GM23338 (cell line): ENCODE results near the gene MOV10. TPM values are rescaled to one million over a fixed set of nuclear protein-coding genes. Genes with fewer than 3 reads are reported as not detected.

Source experiments
- ATAC-seq: fragments of 200-7000 bp; cut with Tn5 transposase; 3 replicates; pipeline ENCODE4 v1.9.1; 2020
- DNase-seq: peaks from one replicate; pipeline ENCODE4 v3.0.0-alpha.2; 2015; ENCODE audit warnings: low spot score
- H2AFZ ChIP-seq: fragments of 200-600 bp; sonication (generic); 2 replicates; pipeline ENCODE4 v1.8.0; 2016; ENCODE audit warnings: antibody characterized with exemption, mild to moderate bottlenecking, moderate library complexity
- H3F3A ChIP-seq: fragments of 200-600 bp; sonication (generic); replicated peaks from 2 replicates; pipeline ENCODE4 v1.8.0; 2017; ENCODE audit warnings: antibody characterized with exemption, mixed run types, low read depth
- H3K27ac ChIP-seq: fragments of 200-600 bp; sonication (generic); 2 replicates; pipeline ENCODE4 v1.6.1; 2016; ENCODE audit warnings: low read depth
- H3K27me3 ChIP-seq: fragments of 200-600 bp; sonication (generic); 2 replicates; pipeline ENCODE4 v1.8.0; 2016; ENCODE audit warnings: mild to moderate bottlenecking, mixed run types, moderate library complexity; ENCODE audit not compliant: insufficient read depth
- H3K36me3 ChIP-seq: fragments of 200-600 bp; sonication (generic); 2 replicates; pipeline ENCODE4 v1.8.0; 2016; ENCODE audit warnings: mild to moderate bottlenecking; ENCODE audit not compliant: insufficient read depth
- H3K4me1 ChIP-seq: fragments of 200-600 bp; sonication (generic); 2 replicates; pipeline ENCODE4 v1.8.0; 2016; ENCODE audit warnings: mild to moderate bottlenecking, moderate library complexity; ENCODE audit not compliant: insufficient read depth
- H3K4me2 ChIP-seq: fragments of 200-600 bp; sonication (generic); 2 replicates; pipeline ENCODE4 v1.7.1; 2017; ENCODE audit warnings: mixed run types
- H3K4me3 ChIP-seq: fragments of 200-600 bp; sonication (generic); 2 replicates; pipeline ENCODE4 v1.6.1; 2016; ENCODE audit warnings: mixed run types
- H3K79me2 ChIP-seq: fragments of 200-600 bp; sonication (generic); replicated peaks from 2 replicates; pipeline ENCODE4 v1.8.0; 2017; ENCODE audit warnings: mild to moderate bottlenecking; ENCODE audit not compliant: insufficient read depth
- H3K9me2 ChIP-seq: fragments of 200-600 bp; sonication (generic); 2 replicates; pipeline ENCODE4 v1.8.0; 2017; ENCODE audit not compliant: insufficient read depth
- H4K20me1 ChIP-seq: fragments of 200-600 bp; sonication (generic); replicated peaks from 2 replicates; pipeline ENCODE4 v1.8.0; 2017; ENCODE audit warnings: mild to moderate bottlenecking; ENCODE audit not compliant: insufficient read depth
- H3K27ac Mint-ChIP-seq: 2 replicates; pipeline ENCODE4 v1.8.0; 2020; ENCODE audit warnings: inconsistent platforms, mild to moderate bottlenecking, moderate library complexity, mixed read lengths
- H3K27me3 Mint-ChIP-seq: 3 replicates; pipeline ENCODE4 v1.8.0; 2022; ENCODE audit warnings: low read depth, mild to moderate bottlenecking, moderate library complexity, mixed read lengths, inconsistent platforms; ENCODE audit not compliant: insufficient read depth, poor library complexity
- H3K36me3 Mint-ChIP-seq: 3 replicates; pipeline ENCODE4 v1.8.0; 2021; ENCODE audit warnings: low read depth, mild to moderate bottlenecking, inconsistent platforms, moderate library complexity, mixed read lengths
- H3K4me1 Mint-ChIP-seq: 3 replicates; pipeline ENCODE4 v1.8.0; 2020; ENCODE audit warnings: mild to moderate bottlenecking, inconsistent platforms, mixed read lengths
- H3K4me3 Mint-ChIP-seq: 3 replicates; pipeline ENCODE4 v1.8.0; 2021; ENCODE audit warnings: moderate library complexity, mild to moderate bottlenecking, inconsistent platforms, mixed read lengths
- H3K9me3 Mint-ChIP-seq: 3 replicates; pipeline ENCODE4 v1.8.0; 2020; ENCODE audit warnings: moderate library complexity, mild to moderate bottlenecking, inconsistent platforms, mixed read lengths
- CREB1 ChIP-seq: fragments of 250-450 bp; sonication (Bioruptor Pico); IDR thresholded peaks from 2 replicates; pipeline ENCODE4 v1.5.0; 2020; ENCODE audit warnings: low read depth, mild to moderate bottlenecking, moderate library complexity
- EZH2 ChIP-seq: fragments of 200-600 bp; sonication (generic); IDR thresholded peaks from one replicate; pipeline ENCODE4 v1.8.0; 2017; ENCODE audit warnings: antibody characterized with exemption, mild to moderate bottlenecking, low read depth; ENCODE audit not compliant: unreplicated experiment
- JUNB ChIP-seq: IDR thresholded peaks from one replicate; pipeline ENCODE4 v1.6.1; 2016; ENCODE audit warnings: antibody characterized with exemption; ENCODE audit not compliant: unreplicated experiment
- NANOG ChIP-seq: IDR thresholded peaks from 2 replicates; pipeline ENCODE4 v1.6.1; 2016; ENCODE audit warnings: antibody characterized with exemption, borderline replicate concordance
- REST ChIP-seq: IDR thresholded peaks from one replicate; pipeline ENCODE4 v1.6.1; 2018; ENCODE audit warnings: antibody characterized with exemption; ENCODE audit not compliant: unreplicated experiment
- STAT1 ChIP-seq: IDR thresholded peaks from one replicate; pipeline ENCODE4 v1.6.1; 2016; ENCODE audit warnings: antibody characterized with exemption; ENCODE audit not compliant: unreplicated experiment
- ZNF114 ChIP-seq: fragments of 250-450 bp; sonication (Bioruptor Pico); IDR thresholded peaks from 2 replicates; pipeline ENCODE4 v1.5.0; 2020; ENCODE audit warnings: mild to moderate bottlenecking, moderate library complexity
- ZNF331 ChIP-seq: fragments of 250-450 bp; sonication (Bioruptor Pico); IDR thresholded peaks from 2 replicates; pipeline ENCODE4 v1.5.0; 2020; ENCODE audit warnings: low read depth, mild to moderate bottlenecking, moderate library complexity
- polyA plus RNA-seq: library from polyadenylated mRNA; unstranded; fragments of >200 nt; fragmentation: Nextera tagmentation; extraction: Ambion mirVana; gene quantifications from 2 replicates; pipeline ENCODE4 v1.2.1, GENCODE V29; 2016
- total RNA-seq: library from RNA; depleted of rRNA; stranded (reverse); fragments of >200 nt; shearing (Covaris generic); gene quantifications from 2 replicates; pipeline ENCODE4 v1.2.3, GENCODE V29; 2014
- TF ChIP-seq, protein P1 (sequence below): IDR thresholded peaks from 2 replicates; pipeline ENCODE4 v1.6.1; 2016; ENCODE audit warnings: antibody characterized with exemption
- TF ChIP-seq, protein P2 (sequence below): fragments of 250-450 bp; sonication (Bioruptor Pico); IDR thresholded peaks from 2 replicates; pipeline ENCODE4 v1.5.0; 2020; ENCODE audit warnings: mild to moderate bottlenecking, moderate library complexity

Gene MOV10
- total and polyA plus RNA-seq, 2 experiments from 2014 or later: 53.6 to 77.6 TPM

- ATAC-seq (no peak), DNase-seq (no peak)
- Histone ChIP-seq H3K4me2 (no peak overlapping the region), H3K4me1 (0 out of 2 replicates have a peak, but pooled peaks cover 4% of the 10 kb centered on the region), H3K4me3 (no peak overlapping the region), H3K27ac (no peak overlapping the region), H3K36me3 (no peaks in the 10 kb centered on the region), H3K9me2 (no peaks in the 10 kb centered on the region), H2AFZ (no peak overlapping the region), H3K79me2 (no peaks in the 10 kb centered on the region), H4K20me1 (no peaks in the 10 kb centered on the region), H3F3A (no peaks in the 10 kb centered on the region), H3K27me3 (no peaks in the 10 kb centered on the region; the same call in 1 of the 2 replicates)
- H3K27ac Mint-ChIP-seq: no peak overlapping the region
- H3K4me3 Mint-ChIP-seq: no peak overlapping the region
- peaks cover 3% of the 10 kb centered on the region; the same call in 2 of the 3 replicates for H3K4me1 Mint-ChIP-seq
- TF ChIP-seq JUNB: no peak
- TF ChIP-seq STAT1: no peak
- no peak for TF ChIP-seq REST
- no peak for TF ChIP-seq ZNF331 (CRISPR knock-in tag)
- no peak for TF ChIP-seq CREB1 (CRISPR knock-in tag)
- no peak for TF ChIP-seq EZH2
- TF ChIP-seq ZNF114 (CRISPR knock-in tag): no peak
- TF ChIP-seq NANOG: no peak
- TF ChIP-seq, protein P1, sequence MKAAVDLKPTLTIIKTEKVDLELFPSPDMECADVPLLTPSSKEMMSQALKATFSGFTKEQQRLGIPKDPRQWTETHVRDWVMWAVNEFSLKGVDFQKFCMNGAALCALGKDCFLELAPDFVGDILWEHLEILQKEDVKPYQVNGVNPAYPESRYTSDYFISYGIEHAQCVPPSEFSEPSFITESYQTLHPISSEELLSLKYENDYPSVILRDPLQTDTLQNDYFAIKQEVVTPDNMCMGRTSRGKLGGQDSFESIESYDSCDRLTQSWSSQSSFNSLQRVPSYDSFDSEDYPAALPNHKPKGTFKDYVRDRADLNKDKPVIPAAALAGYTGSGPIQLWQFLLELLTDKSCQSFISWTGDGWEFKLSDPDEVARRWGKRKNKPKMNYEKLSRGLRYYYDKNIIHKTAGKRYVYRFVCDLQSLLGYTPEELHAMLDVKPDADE: no peak
- H3K27me3 Mint-ChIP-seq: no peaks in the 10 kb centered on the region
- H3K9me3 Mint-ChIP-seq: peaks cover 5% of the 10 kb centered on the region; the same call in 1 of the 3 replicates
- no peaks in the 10 kb centered on the region for H3K36me3 Mint-ChIP-seq
These were observed 57.0 kb downstream of the MOV10 start for GRCh38 chr1:112731451-112731850.

- Histone ChIP-seq H3K9me2 (no peaks in the 10 kb centered on the region), H3K4me2 (no peak overlapping the region), H3K36me3 (no peaks in the 10 kb centered on the region), H3F3A (no peaks in the 10 kb centered on the region), H3K79me2 (no peaks in the 10 kb centered on the region), H3K4me3 (no peak overlapping the region), H3K4me1 (0 out of 2 replicates have a peak, but pooled peaks cover 4% of the 10 kb centered on the region), H3K27ac (no peak overlapping the region), H4K20me1 (no peaks in the 10 kb centered on the region), H2AFZ (no peak overlapping the region; the same call in 1 of the 2 replicates), H3K27me3 (peaks cover 7% of the 10 kb centered on the region; the same call in 1 of the 2 replicates)
- no peak for ATAC-seq
- Mint-ChIP-seq H3K4me1 (no peaks in the 10 kb centered on the region), H3K4me3 (no peak overlapping the region), H3K9me3 (no peaks in the 10 kb centered on the region), H3K27ac (no peak overlapping the region), H3K36me3 (no peaks in the 10 kb centered on the region), H3K27me3 (peaks cover under 1% of the 10 kb centered on the region)
- DNase-seq: no peak
- TF ChIP-seq, protein P1: no peak
- TF ChIP-seq, protein P2, sequence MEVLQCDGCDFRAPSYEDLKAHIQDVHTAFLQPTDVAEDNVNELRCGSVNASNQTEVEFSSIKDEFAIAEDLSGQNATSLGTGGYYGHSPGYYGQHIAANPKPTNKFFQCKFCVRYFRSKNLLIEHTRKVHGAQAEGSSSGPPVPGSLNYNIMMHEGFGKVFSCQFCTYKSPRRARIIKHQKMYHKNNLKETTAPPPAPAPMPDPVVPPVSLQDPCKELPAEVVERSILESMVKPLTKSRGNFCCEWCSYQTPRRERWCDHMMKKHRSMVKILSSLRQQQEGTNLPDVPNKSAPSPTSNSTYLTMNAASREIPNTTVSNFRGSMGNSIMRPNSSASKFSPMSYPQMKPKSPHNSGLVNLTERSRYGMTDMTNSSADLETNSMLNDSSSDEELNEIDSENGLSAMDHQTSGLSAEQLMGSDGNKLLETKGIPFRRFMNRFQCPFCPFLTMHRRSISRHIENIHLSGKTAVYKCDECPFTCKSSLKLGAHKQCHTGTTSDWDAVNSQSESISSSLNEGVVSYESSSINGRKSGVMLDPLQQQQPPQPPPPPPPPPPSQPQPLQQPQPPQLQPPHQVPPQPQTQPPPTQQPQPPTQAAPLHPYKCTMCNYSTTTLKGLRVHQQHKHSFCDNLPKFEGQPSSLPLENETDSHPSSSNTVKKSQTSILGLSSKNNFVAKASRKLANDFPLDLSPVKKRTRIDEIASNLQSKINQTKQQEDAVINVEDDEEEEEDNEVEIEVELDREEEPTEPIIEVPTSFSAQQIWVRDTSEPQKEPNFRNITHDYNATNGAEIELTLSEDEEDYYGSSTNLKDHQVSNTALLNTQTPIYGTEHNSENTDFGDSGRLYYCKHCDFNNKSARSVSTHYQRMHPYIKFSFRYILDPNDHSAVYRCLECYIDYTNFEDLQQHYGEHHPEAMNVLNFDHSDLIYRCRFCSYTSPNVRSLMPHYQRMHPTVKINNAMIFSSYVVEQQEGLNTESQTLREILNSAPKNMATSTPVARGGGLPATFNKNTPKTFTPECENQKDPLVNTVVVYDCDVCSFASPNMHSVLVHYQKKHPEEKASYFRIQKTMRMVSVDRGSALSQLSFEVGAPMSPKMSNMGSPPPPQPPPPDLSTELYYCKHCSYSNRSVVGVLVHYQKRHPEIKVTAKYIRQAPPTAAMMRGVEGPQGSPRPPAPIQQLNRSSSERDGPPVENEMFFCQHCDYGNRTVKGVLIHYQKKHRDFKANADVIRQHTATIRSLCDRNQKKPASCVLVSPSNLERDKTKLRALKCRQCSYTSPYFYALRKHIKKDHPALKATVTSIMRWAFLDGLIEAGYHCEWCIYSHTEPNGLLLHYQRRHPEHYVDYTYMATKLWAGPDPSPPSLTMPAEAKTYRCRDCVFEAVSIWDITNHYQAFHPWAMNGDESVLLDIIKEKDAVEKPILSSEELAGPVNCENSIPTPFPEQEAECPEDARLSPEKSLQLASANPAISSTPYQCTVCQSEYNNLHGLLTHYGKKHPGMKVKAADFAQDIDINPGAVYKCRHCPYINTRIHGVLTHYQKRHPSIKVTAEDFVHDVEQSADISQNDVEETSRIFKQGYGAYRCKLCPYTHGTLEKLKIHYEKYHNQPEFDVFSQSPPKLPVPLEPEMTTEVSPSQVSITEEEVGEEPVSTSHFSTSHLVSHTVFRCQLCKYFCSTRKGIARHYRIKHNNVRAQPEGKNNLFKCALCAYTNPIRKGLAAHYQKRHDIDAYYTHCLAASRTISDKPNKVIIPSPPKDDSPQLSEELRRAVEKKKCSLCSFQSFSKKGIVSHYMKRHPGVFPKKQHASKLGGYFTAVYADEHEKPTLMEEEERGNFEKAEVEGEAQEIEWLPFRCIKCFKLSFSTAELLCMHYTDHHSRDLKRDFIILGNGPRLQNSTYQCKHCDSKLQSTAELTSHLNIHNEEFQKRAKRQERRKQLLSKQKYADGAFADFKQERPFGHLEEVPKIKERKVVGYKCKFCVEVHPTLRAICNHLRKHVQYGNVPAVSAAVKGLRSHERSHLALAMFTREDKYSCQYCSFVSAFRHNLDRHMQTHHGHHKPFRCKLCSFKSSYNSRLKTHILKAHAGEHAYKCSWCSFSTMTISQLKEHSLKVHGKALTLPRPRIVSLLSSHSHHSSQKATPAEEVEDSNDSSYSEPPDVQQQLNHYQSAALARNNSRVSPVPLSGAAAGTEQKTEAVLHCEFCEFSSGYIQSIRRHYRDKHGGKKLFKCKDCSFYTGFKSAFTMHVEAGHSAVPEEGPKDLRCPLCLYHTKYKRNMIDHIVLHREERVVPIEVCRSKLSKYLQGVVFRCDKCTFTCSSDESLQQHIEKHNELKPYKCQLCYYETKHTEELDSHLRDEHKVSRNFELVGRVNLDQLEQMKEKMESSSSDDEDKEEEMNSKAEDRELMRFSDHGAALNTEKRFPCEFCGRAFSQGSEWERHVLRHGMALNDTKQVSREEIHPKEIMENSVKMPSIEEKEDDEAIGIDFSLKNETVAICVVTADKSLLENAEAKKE (CRISPR knock-in tag): no peak
- no peak for TF ChIP-seq ZNF331 (CRISPR knock-in tag)
These were observed 61.3 kb downstream of the MOV10 start for GRCh38 chr1:112735752-112736151.
